Measurements from ENCODE around the gene TBX21. TPM values are rescaled to one million over a fixed set of nuclear protein-coding genes. Genes with fewer than 3 reads are reported as not detected.

The TBX21 gene
- total and polyA plus RNA-seq, 7 donors = 0.04 to 0.36 (median 0.12) TPM; not detected in 1

GRCh38 chr17:47725446-47726111, 7.5 kb upstream of the TBX21 start:
- Histone ChIP-seq H3K4me1 (no peaks in the 10 kb centered on the region), H3K36me3 (ENCODE audit: insufficient read depth in 1 of 2, low read depth in 1 of 2) (no peaks in the 10 kb centered on the region), H3K9me3 (no peaks in the 10 kb centered on the region), H3K27ac (no peak overlapping the region), H3K27me3 (ENCODE audit: insufficient read depth in 3 of 3, low read length in 2 of 3) (peaks cover 0 to 40% (median 20%) of the 10 kb centered on the region in 3 donors), H3K4me3 (no peak overlapping the region)
- 54 to 71% (median 61%) methylated on average over 8 to 13 of the region's 13 CpGs for WGBS, 3 donors
- TF ChIP-seq CTCF (IDR thresholded peaks at IDR 0.05) = no peak
- ATAC-seq (no peak), DNase-seq (peak in 1 of 2 donors; percentile 23)
- intact Hi-C loops (cut with DNase I) = no loop called here

GRCh38 chr17:47726796-47727703, 6.0 kb upstream of the TBX21 start:
- WGBS, 3 donors = 79 to 84% (median 83%) methylated on average over 11 to 12 of the region's 12 CpGs
- Histone ChIP-seq H3K27me3 (ENCODE audit: insufficient read depth in 3 of 3, low read length in 2 of 3) (peaks cover 0 to 32% (median 8%) of the 10 kb centered on the region in 3 donors), H3K9me3 (no peaks in the 10 kb centered on the region), H3K4me3 (no peak overlapping the region), H3K36me3 (ENCODE audit: insufficient read depth in 1 of 2, low read depth in 1 of 2) (no peaks in the 10 kb centered on the region), H3K4me1 (no peaks in the 10 kb centered on the region), H3K27ac (no peak overlapping the region)
- ATAC-seq (no peak), DNase-seq (no peak)
- intact Hi-C loops (cut with DNase I) = no loop called here
- TF ChIP-seq CTCF (IDR thresholded peaks at IDR 0.05) = no peak

- no peak for ATAC-seq
- 60 to 72% (median 66%) methylated on average over 8 to 9 of the region's 9 CpGs for WGBS, 3 donors
- DNase-seq = no peak
- TF ChIP-seq CTCF (IDR thresholded peaks at IDR 0.05) = no peak
- peaks cover 0 to 32% (median 11%) of the 10 kb centered on the region in 3 donors for H3K27me3 ChIP-seq (ENCODE audit: insufficient read depth in 3 of 3, low read length in 2 of 3)
- no peak overlapping the region for H3K27ac ChIP-seq
- no peak overlapping the region for H3K4me3 ChIP-seq
- H3K4me1 ChIP-seq = no peaks in the 10 kb centered on the region
- no peaks in the 10 kb centered on the region for H3K36me3 ChIP-seq (ENCODE audit: insufficient read depth in 1 of 2, low read depth in 1 of 2)
- H3K9me3 ChIP-seq = no peaks in the 10 kb centered on the region
- intact Hi-C loops (cut with DNase I) = no loop called here
Observed at GRCh38 chr17:47727704-47728036, 5.4 kb upstream of the TBX21 start.

- no peak for TF ChIP-seq CTCF (IDR thresholded peaks at IDR 0.05)
- Histone ChIP-seq H3K36me3 (ENCODE audit: insufficient read depth in 1 of 2, low read depth in 1 of 2) (no peaks in the 10 kb centered on the region), H3K27me3 (ENCODE audit: insufficient read depth in 3 of 3, low read length in 2 of 3) (peaks cover 0 to 31% (median 11%) of the 10 kb centered on the region in 3 donors), H3K9me3 (no peaks in the 10 kb centered on the region), H3K4me1 (peaks cover 3% of the 10 kb centered on the region), H3K4me3 (no peak overlapping the region), H3K27ac (no peak overlapping the region)
- ATAC-seq (no peak), DNase-seq (no peak)
- 82 to 89% (median 89%) methylated on average over 4 of the region's 4 CpGs for WGBS, 3 donors
- intact Hi-C loops (cut with DNase I) = no loop called here
Observed at GRCh38 chr17:47728214-47728877, 4.7 kb upstream of the TBX21 start.

Data from psoas muscle (tissue), 8 donors.